M059J (cell line): ENCODE measurements around the gene SYT6. TPM values are rescaled to one million over a fixed set of nuclear protein-coding genes. Genes with fewer than 3 reads are reported as not detected.

Experiments used
- DNase-seq: peaks from one replicate; pipeline ENCODE4 v3.0.0-alpha.2; 2012; ENCODE audit warnings: low read depth
- total RNA-seq: library from RNA; depleted of rRNA; stranded (reverse); fragments of >200 nt; shearing (Covaris generic); gene quantifications from 2 replicates; pipeline ENCODE4 v1.2.3, GENCODE V29; 2014; rRNA removed

SYT6 gene
- total RNA-seq: not detected in 2 replicates

DNA sequence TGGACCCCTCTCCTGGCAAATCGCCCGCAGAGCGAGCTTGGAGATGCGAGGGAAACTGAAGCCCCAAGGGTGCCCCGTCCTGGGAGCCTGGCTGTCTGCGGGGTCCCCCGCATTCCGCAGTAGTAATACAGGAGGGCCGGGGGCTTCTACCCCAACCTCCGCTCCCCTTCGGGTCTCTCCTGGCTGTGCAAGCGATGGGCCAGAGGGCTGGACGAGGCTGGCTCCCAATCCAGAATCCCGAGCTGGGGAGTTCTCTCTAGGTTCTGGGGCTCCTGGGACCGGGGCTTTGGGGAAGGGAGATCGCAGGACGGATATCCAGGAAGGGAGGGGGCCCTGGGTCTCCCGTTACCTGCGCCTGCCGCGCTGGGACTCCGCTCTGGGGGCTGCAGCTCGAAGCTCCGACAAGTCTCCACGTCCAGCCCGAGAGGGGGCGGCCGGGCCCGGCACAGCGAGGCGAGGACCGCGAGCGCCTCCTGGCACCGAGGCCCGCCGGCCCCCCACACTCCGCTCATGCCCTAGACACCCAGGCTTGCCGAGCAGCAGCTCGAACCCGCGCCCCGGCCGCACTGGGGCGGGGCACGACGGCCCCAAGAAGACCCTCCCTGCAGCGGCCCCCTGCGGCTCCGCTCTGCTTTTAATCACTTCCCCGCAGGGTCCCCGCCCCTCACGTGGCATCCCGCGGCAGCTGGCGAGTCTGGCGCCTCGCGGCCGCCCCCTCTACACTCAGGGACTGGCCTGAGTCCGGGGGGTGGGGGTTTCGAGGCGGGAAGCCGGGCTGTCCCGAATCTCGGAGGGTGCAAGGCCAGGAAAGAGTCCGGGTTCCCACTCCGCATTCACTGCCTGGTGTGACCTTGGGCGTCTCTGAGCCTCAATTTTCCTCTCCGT lies at the start of gene SYT6:
Gene SYT6, minus strand, starts transcription at position 609 of the 885 bp plus-strand sequence. Its CDS starts 97 bp downstream, at position 512.
- no peak for DNase-seq

GRCh38 chr1:114201486-114201885 lies 47.8 kb upstream of the SYT6 start:
- DNase-seq: no peak

GRCh38 chr1:114199017-114199594 lies 45.4 kb upstream of the SYT6 start:
- DNase-seq: no peak

DNA sequence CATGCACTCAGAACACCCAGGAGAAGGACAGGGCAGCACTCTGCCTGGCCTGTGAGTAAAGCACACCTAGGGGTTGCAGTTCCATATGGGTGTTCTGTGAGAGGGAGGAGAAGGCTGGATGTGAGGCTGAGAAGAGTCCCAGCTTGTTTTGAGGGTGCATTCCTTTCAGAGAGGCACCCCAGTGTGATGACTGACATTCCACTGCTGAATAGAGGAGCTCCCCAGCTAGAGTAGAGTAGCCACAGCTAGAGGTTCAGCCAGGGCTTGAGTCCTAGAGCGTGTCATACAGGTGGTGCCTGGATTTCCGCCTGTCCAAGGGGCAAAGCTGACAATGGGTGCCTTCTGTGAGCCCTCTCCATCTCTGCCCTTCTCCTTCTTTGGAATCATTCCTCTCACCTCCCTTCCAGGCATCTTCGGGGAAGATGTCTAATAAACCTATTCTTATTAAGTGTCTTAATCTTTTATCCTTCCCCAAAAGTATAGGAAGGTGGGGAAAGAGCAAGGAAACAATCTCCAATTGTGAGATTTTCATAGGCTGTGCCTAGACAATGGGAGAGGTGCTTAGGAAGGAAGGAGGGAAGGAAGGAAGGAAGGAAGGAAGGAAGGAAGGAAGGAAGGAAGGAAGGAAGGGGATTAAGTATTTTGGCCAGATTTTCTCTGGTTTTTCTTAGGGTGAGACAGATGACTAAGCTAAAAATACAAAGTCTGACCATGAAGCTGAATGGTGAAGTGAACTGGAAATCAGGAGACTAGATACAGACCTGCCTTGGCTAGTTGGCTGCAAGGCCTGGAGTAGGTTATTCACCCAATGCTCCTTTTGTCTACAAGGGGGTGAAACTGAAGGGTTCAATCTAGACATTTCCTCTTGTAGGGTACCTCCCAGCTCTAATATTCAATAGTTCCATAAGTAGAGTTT lies 43.6 kb upstream of the SYT6 start:
- no peak for DNase-seq

GRCh38 chr1:114195819-114196218 lies 42.1 kb upstream of the SYT6 start:
- DNase-seq: no peak

GRCh38 chr1:114192328-114192727 lies 38.7 kb upstream of the SYT6 start:
- DNase-seq: no peak

- no peak for DNase-seq
Observed at GRCh38 chr1:114189398-114189797, 35.7 kb upstream of the SYT6 start.

DNA sequence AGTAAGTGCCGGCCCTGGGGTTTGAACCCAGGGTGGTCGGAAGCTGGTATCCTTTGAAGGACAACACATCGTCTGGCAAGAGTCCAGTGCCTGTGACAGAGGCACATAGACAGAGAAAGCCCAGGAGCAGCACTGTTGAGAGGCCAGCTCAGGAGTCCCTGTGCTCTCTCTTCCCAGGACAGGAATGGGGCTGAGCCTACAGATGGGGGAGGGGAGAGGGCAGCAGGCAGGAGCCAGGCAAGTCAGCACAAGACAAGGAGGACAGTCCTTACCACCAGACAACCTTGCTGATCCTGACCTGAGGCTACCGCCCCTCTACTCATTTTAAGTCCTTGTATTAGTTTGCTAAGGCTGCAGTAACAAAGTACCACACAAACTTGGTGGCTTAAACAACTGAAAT lies 27.7 kb upstream of the SYT6 start:
- no peak for DNase-seq

DNA sequence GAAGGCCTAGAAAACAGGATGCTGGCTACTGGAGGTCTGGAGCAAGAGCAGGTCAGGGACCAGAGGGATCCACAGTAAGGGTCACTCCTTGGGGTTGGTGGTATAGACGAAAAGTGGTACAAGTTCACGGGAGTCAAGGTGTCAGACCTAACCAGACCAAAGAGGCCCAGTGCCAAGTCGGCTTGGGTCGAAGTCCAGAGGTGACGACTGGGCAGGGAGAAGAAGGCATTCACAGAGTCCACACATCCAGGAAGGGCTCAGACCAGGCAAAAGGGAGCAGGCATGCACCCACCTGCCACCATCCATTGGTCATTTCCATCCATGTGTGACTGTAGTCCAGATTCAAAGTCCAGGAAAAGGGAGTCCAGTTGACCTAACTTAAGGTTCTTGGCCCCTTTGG lies 27.1 kb upstream of the SYT6 start:
- no peak for DNase-seq

GRCh38 chr1:114178936-114179335 lies 25.3 kb upstream of the SYT6 start:
- no peak for DNase-seq

GRCh38 chr1:114177282-114177681 lies 23.6 kb upstream of the SYT6 start:
- no peak for DNase-seq

DNA sequence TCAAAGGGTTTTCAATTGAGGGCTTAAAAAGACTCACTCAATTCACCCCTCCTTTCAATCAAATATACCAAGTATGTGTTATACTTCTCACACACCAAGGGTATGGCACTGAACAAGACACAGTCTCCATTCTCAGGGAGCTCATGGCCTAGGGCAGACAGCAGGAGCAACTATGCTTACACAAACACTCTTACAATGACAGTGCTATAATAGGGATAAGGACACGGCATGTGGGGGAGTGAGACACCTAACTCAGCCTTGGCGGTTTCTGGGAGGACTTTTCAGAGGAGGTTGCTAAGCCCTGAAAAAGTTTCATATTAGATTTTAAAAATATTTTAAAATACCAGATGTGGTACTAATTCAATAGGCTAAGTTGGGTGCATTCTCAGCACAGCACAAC lies 22.7 kb upstream of the SYT6 start:
- no peak for DNase-seq

DNA sequence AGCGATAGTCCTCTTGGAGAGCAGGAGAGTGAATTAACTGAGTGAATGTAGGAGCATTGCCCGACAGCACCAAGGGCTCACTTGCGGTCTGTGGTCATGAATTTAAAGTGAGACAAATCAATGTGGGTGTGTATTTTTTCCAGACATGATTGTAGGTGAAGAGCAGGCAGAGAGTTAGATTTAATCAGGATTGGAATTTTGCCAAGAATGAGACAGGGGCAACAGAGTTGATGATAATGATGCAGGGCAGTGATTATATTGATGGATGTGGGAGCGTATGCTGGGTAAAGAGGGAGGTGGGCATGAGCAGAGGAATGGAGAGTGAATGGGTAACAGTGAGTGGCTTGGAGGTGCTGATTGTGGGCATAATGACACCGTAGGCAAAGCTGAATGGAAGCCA lies 20.0 kb upstream of the SYT6 start:
- DNase-seq: no peak

GRCh38 chr1:114169509-114169908 lies 15.8 kb upstream of the SYT6 start:
- DNase-seq: no peak

GRCh38 chr1:114167226-114167625 lies 13.6 kb upstream of the SYT6 start:
- DNase-seq: no peak

DNA sequence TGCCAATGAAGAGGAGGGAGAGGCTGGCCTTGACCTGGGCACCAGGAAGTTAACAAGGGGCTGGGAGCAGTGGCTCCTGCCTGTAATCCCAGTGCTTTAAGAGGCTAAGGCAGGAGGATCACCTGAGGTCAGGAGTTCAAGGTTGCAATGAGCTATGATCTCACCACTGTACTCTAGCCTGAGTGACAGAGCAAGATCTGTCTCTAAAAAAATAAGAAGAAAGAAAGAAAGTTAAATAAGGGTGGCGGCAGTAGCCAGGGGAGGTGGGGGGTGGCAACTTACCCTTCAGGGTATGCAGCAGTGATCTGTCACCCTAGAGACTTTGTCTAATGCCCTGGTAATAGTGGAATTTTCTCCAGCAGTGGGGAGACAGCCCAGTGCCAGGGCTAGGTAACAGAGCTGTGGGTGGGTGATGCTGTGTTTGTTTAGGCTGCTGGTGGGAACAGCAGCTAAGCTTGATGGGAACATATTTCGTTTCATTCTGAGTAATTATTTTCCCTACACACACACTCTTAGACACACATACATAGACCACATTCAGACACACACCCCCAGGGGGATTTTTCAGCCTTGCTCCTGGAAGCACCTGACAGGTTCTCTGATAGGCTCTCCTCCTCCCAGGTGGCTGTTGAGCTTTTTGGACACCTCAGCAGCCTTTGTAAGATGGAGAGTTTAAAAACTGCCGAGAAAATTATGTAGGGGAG lies 11.3 kb upstream of the SYT6 start:
- DNase-seq: no peak

DNA sequence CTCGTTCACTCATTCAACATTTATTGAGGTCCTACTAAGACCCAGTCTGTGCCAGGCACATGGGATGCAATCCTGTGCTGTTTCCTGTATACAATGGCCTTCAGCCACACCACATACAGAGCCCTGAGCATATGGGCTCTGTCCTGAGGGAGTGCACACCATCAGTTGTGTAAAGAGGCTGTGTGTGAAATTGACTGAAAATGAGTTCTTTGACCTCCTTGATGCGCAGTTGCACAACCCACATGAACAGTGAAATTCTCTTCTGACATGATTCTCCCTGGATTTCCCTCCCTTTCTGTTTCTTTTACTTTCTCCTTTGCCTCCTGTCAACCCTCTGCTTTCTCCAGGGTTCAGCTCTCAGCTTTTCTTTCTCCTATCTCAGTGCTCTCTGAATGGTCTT lies 6.3 kb upstream of the SYT6 start:
- DNase-seq: no peak

DNA sequence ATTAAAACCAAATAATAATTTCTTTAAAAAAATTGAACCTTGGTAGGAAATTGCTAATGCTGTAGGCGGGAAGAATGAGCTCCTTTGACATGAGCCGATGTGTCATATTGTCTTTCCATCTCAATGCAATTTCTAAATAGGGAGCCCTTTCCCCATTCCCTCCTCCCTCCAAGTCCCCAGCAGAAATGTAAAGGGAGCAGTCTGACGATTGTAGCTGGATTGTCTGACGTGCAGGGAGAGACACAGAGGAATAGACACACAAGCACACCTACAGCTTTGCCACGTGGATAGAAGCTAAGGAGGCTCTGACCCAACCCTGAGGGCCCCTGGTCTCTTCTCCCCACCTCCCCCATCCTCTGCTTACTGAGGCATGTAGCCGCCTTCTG lies 3.6 kb upstream of the SYT6 start:
- no peak for DNase-seq

DNA sequence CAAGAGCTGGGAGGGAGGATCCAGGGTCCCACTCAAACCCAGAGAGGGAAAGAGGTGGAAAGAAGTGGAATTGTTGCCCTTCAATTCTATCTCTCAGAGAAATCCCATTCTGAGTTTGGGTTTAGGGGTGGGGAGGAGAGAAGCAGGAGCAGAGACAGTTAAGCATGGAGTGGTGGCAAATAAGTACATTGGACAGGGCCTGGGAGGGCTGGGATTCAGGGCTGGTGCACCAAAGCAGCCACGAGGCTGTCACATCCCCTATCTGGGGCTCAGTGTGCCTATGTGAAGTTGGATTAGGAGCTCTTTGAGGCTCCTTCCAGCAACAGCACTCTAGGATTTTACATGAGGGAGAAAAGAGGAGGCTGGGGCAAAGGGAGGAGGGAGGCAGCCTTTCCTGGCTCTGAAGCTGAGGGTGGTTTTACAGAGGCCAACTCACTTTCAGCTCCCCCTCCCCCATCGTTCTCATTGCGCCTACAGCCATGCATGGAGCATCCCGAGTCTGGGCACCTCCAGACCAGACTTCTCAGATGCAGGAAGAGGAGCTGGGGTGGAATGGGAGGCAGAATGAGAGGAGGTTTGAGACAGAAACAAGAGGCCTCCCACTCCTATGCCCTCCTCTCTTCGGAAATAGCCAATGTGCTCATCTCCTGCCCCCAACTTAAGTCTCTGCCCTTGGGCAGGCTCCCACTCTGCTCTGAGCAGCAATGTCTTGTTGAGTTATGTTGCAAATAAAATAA lies 3.0 kb upstream of the SYT6 start:
- no peak for DNase-seq

DNA sequence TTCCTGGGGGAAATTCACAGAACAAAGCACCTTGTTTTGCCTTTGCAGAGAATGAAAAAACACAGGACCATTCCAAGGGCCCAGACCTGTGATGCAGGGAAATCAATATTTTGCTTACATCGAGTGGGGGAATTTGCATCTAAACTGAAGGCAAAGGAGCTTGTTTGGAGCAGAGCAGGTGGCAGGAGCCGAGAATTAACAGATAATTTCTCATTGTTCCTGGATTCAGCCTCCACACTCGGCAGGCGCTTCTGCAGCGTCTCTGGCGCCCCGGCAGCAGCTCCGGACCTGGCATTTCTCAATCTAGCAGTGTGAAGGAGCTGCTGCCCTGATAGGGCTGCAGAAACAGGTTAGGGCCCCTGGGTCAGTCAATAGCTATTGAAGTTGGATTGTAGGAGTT lies 2.0 kb upstream of the SYT6 start:
- no peak for DNase-seq

GRCh38 chr1:114154963-114155322 lies 1.3 kb upstream of the SYT6 start:
- peak; percentile 51 for DNase-seq
